GM19328 (cell line): ENCODE measurements around the gene INSYN2B.
"Not testable (repeated sequence)": the region's sequence is repeated elsewhere in the genome, so short reads cannot be mapped to it uniquely, and the experiment has no call there.

Source experiments
- ATAC-seq: cut with Tn5 transposase; IDR thresholded peaks from one replicate; pipeline ENCODE4 v1.9.1; 2021; ENCODE audit warnings: mild to moderate bottlenecking, moderate library complexity; ENCODE audit not compliant: unreplicated experiment

The INSYN2B gene

GRCh38 chr5:169860585-169860984 is 119.7 kb downstream of the INSYN2B start:
- ATAC-seq: no peak

- no peak for ATAC-seq
These were observed 123.7 kb downstream of the INSYN2B start for GRCh38 chr5:169856571-169856970.

- no peak for ATAC-seq
These were observed 128.9 kb downstream of the INSYN2B start for GRCh38 chr5:169851321-169851850.

GRCh38 chr5:169850409-169850808 is 129.9 kb downstream of the INSYN2B start:
- no peak for ATAC-seq

- ATAC-seq: no peak
These were observed 131.5 kb downstream of the INSYN2B start for GRCh38 chr5:169848792-169849191.

- no peak for ATAC-seq
These were observed 132.0 kb downstream of the INSYN2B start for GRCh38 chr5:169848271-169848670.

- no peak for ATAC-seq
These were observed 132.8 kb downstream of the INSYN2B start for GRCh38 chr5:169847519-169847918.

- ATAC-seq: no peak
These were observed 137.6 kb downstream of the INSYN2B start for GRCh38 chr5:169842699-169843098.

- no peak for ATAC-seq
These were observed 139.9 kb downstream of the INSYN2B start for GRCh38 chr5:169840405-169840804.

GRCh38 chr5:169838688-169839087 is 141.6 kb downstream of the INSYN2B start:
- ATAC-seq: peak; percentile 71

GRCh38 chr5:169837686-169838085 is 142.6 kb downstream of the INSYN2B start:
- ATAC-seq: no peak

- no peak for ATAC-seq
These were observed 143.3 kb downstream of the INSYN2B start for GRCh38 chr5:169836835-169837536.

GRCh38 chr5:169834540-169834939 is 145.8 kb downstream of the INSYN2B start:
- not testable (repeated sequence) for ATAC-seq

- not testable (repeated sequence) for ATAC-seq
These were observed 146.5 kb downstream of the INSYN2B start for GRCh38 chr5:169833681-169834292.

- ATAC-seq: no peak
These were observed 147.4 kb downstream of the INSYN2B start for GRCh38 chr5:169832845-169833244.

GRCh38 chr5:169832304-169832703 is 148.0 kb downstream of the INSYN2B start:
- ATAC-seq: no peak

GRCh38 chr5:169831331-169831730 is 149.0 kb downstream of the INSYN2B start:
- ATAC-seq: no peak

- ATAC-seq: no peak
These were observed 151.9 kb downstream of the INSYN2B start for GRCh38 chr5:169828385-169828784.

GRCh38 chr5:169827769-169828168 is 152.5 kb downstream of the INSYN2B start:
- ATAC-seq: no peak

GRCh38 chr5:169826618-169827017 is 153.7 kb downstream of the INSYN2B start:
- ATAC-seq: no peak

- ATAC-seq: no peak
These were observed 163.3 kb downstream of the INSYN2B start for GRCh38 chr5:169817031-169817430.

- no peak for ATAC-seq
These were observed 165.8 kb downstream of the INSYN2B start for GRCh38 chr5:169814522-169814921.
